Erythroblast (primary cell): ENCODE data around the gene RNF112.

Source experiments
- GATA1 ChIP-seq: IDR thresholded peaks from 2 replicates; pipeline ENCODE4 v1.6.1; 2011; ENCODE audit warnings: low read depth, mild to moderate bottlenecking, control low read depth, low read length, moderate library complexity
- POLR2A ChIP-seq: IDR thresholded peaks from 2 replicates; pipeline ENCODE4 v1.6.1; 2011; ENCODE audit warnings: mild to moderate bottlenecking, low read length

- TF ChIP-seq POLR2A (no peak), GATA1 (no peak)
Measured at GRCh38 chr17:19415311-19415710, 4.3 kb downstream of the RNF112 start.
